Left forelimb (tissue), 1 donor: ENCODE measurements around the gene ZNF76.
A peak's percentile ranks its signal among the peaks of the same experiment; 100 is the strongest.
"Not testable (repeated sequence)": the region's sequence is repeated elsewhere in the genome, so short reads cannot be mapped to it uniquely, and the experiment has no call there.

ENCODE experiments used
- DNase-seq: peaks from one replicate; pipeline ENCODE4 v3.0.0-alpha.2; 2018; ENCODE audit warnings: low spot score

ZNF76 gene

GRCh38 chr6:35300848-35301247 is 41.3 kb downstream of the ZNF76 start:
- no peak for DNase-seq

- no peak for DNase-seq
Measured at GRCh38 chr6:35302604-35303241, 43.2 kb downstream of the ZNF76 start.

GRCh38 chr6:35304299-35304698 is 44.8 kb downstream of the ZNF76 start:
- no peak for DNase-seq

GRCh38 chr6:35305117-35305516 is 45.6 kb downstream of the ZNF76 start:
- no peak for DNase-seq

GRCh38 chr6:35307138-35307537 is 47.6 kb downstream of the ZNF76 start:
- not testable (repeated sequence) for DNase-seq

GRCh38 chr6:35308543-35308942 is 49.0 kb downstream of the ZNF76 start:
- not testable (repeated sequence) for DNase-seq

- DNase-seq: peak; percentile 58
Measured at GRCh38 chr6:35309611-35310264, 50.2 kb downstream of the ZNF76 start.

GRCh38 chr6:35310265-35310831 is 50.8 kb downstream of the ZNF76 start:
- peak; percentile 48 for DNase-seq

GRCh38 chr6:35311390-35312075 is 52.0 kb downstream of the ZNF76 start:
- peak; percentile 41 for DNase-seq

GRCh38 chr6:35312076-35312800 is 52.7 kb downstream of the ZNF76 start:
- peak; percentile 41 for DNase-seq

- no peak for DNase-seq
Measured at GRCh38 chr6:35312807-35313206, 53.3 kb downstream of the ZNF76 start.

GRCh38 chr6:35317483-35318195 is 58.1 kb downstream of the ZNF76 start:
- no peak for DNase-seq

GRCh38 chr6:35318196-35319171 is 58.9 kb downstream of the ZNF76 start:
- peak; percentile 93 for DNase-seq

GRCh38 chr6:35319346-35320030 is 60.0 kb downstream of the ZNF76 start:
- DNase-seq: peak; percentile 41

- no peak for DNase-seq
Measured at GRCh38 chr6:35320031-35320410, 60.5 kb downstream of the ZNF76 start.

GRCh38 chr6:35321091-35321490 is 61.6 kb downstream of the ZNF76 start:
- DNase-seq: no peak

GRCh38 chr6:35327349-35328027 is 68.0 kb downstream of the ZNF76 start:
- DNase-seq: peak; percentile 64

- no peak for DNase-seq
Measured at GRCh38 chr6:35328108-35328723, 68.7 kb downstream of the ZNF76 start.

GRCh38 chr6:35328965-35329364 is 69.4 kb downstream of the ZNF76 start:
- not testable (repeated sequence) for DNase-seq
